SK-N-SH treated with all-trans-retinoic acid at 6 μM for 48 hours (cell line): Measurements from ENCODE around the gene LHFPL3.

Experiments
- ATAC-seq: fragments of 200-7000 bp; cut with Tn5 transposase; 3 replicates; pipeline ENCODE4 v1.9.1; 2020; ENCODE audit warnings: mild to moderate bottlenecking, moderate library complexity
- ARNTL ChIP-seq: fragments of 450-650 bp; formaldehyde crosslinking; IDR thresholded peaks from 2 replicates; pipeline ENCODE4 v1.5.0; 2020; ENCODE audit warnings: low read depth, mild to moderate bottlenecking, moderate library complexity, borderline replicate concordance
- BACH2 ChIP-seq: fragments of 250-450 bp; sonication (Bioruptor Pico); IDR thresholded peaks from 2 replicates; pipeline ENCODE4 v1.9.0; 2021; ENCODE audit warnings: mild to moderate bottlenecking, borderline replicate concordance
- CREB5 ChIP-seq: fragments of 250-450 bp; sonication (Bioruptor Pico); IDR thresholded peaks from 2 replicates; pipeline ENCODE4 v1.5.1; 2020; ENCODE audit warnings: low read depth, mild to moderate bottlenecking, moderate library complexity
- CSDC2 ChIP-seq: fragments of 250-450 bp; sonication (Bioruptor Pico); IDR thresholded peaks from 2 replicates; pipeline ENCODE4 v1.5.0; 2020; ENCODE audit warnings: mild to moderate bottlenecking, moderate library complexity
- CSRNP3 ChIP-seq: fragments of 250-450 bp; sonication (Bioruptor Pico); IDR thresholded peaks from 2 replicates; pipeline ENCODE4 v1.5.1; 2021; ENCODE audit warnings: mild to moderate bottlenecking, moderate library complexity
- ESRRG ChIP-seq: fragments of 250-450 bp; sonication (Bioruptor Pico); IDR thresholded peaks from 2 replicates; pipeline ENCODE4 v1.6.1; 2021; ENCODE audit warnings: mild to moderate bottlenecking
- GLIS3 ChIP-seq: fragments of 250-450 bp; sonication (Bioruptor Pico); IDR thresholded peaks from 2 replicates; pipeline ENCODE4 v1.5.0; 2020; ENCODE audit warnings: mild to moderate bottlenecking, moderate library complexity
- ISL1 ChIP-seq: fragments of 250-450 bp; sonication (Bioruptor Pico); IDR thresholded peaks from 2 replicates; pipeline ENCODE4 v2.1.2; 2022; ENCODE audit warnings: mild to moderate bottlenecking, moderate library complexity
- OSR1 ChIP-seq: fragments of 250-450 bp; sonication (Bioruptor Pico); IDR thresholded peaks from 2 replicates; pipeline ENCODE4 v1.8.0; 2022; ENCODE audit warnings: moderate library complexity, mild to moderate bottlenecking, inconsistent platforms
- PATZ1 ChIP-seq: fragments of 250-450 bp; sonication (Bioruptor Pico); IDR thresholded peaks from 2 replicates; pipeline ENCODE4 v1.8.0; 2020; ENCODE audit warnings: mild to moderate bottlenecking, moderate library complexity, borderline replicate concordance
- PPARA ChIP-seq: fragments of 250-450 bp; sonication (Bioruptor Pico); IDR thresholded peaks from 2 replicates; pipeline ENCODE4 v1.5.0; 2020; ENCODE audit warnings: mild to moderate bottlenecking, borderline replicate concordance
- RARB ChIP-seq: fragments of 250-450 bp; sonication (Bioruptor Pico); IDR thresholded peaks from 2 replicates; pipeline ENCODE4 v1.8.0; 2021; ENCODE audit warnings: mild to moderate bottlenecking, moderate library complexity
- TOX ChIP-seq: fragments of 250-450 bp; sonication (Bioruptor Pico); IDR thresholded peaks from 2 replicates; pipeline ENCODE4 v1.8.0; 2021; ENCODE audit warnings: mild to moderate bottlenecking, moderate library complexity, borderline replicate concordance
- TSHZ2 ChIP-seq: fragments of 250-450 bp; sonication (Bioruptor Pico); IDR thresholded peaks from 2 replicates; pipeline ENCODE4 v1.5.0; 2020; ENCODE audit warnings: mild to moderate bottlenecking, moderate library complexity
- ZC3H10 ChIP-seq: fragments of 250-450 bp; sonication (Bioruptor Pico); IDR thresholded peaks from 2 replicates; pipeline ENCODE4 v1.5.1; 2021; ENCODE audit warnings: mild to moderate bottlenecking, moderate library complexity
- ZFP3 ChIP-seq: fragments of 250-450 bp; sonication (Bioruptor Pico); IDR thresholded peaks from 2 replicates; pipeline ENCODE4 v1.5.0; 2020; ENCODE audit warnings: mild to moderate bottlenecking, moderate library complexity
- ZNF565 ChIP-seq: fragments of 450-650 bp; formaldehyde crosslinking; conservative IDR thresholded peaks from 2 replicates; pipeline ENCODE4 v1.5.0; 2020; ENCODE audit warnings: low read depth, mild to moderate bottlenecking, moderate library complexity
- ZNF70 ChIP-seq: fragments of 450-650 bp; formaldehyde crosslinking; IDR thresholded peaks from 2 replicates; pipeline ENCODE4 v1.5.0; 2020; ENCODE audit warnings: mild to moderate bottlenecking, moderate library complexity
- ZNF8 ChIP-seq: fragments of 450-650 bp; formaldehyde crosslinking; IDR thresholded peaks from 2 replicates; pipeline ENCODE4 v1.5.0; 2020; ENCODE audit warnings: mild to moderate bottlenecking, moderate library complexity

Gene LHFPL3

GRCh38 chr7:104328970-104329825, 795 bp downstream of the LHFPL3 start (continued):
- no peak for TF ChIP-seq BACH2 (CRISPR knock-in tag)
- no peak for TF ChIP-seq CREB5 (CRISPR knock-in tag)
- no peak for TF ChIP-seq OSR1
- TF ChIP-seq TOX (CRISPR knock-in tag), result no peak
- no peak for TF ChIP-seq ZC3H10 (CRISPR knock-in tag)
- TF ChIP-seq CSDC2, result no peak
- TF ChIP-seq CSRNP3 (CRISPR knock-in tag), result no peak
- TF ChIP-seq ZNF8 (CRISPR knock-in tag), result no peak
- no peak for TF ChIP-seq GLIS3 (CRISPR knock-in tag)

- peak; percentile 52; the same call in 2 of the 3 replicates for ATAC-seq
- TF ChIP-seq CREB5 (CRISPR knock-in tag) (no peak), ZNF70 (CRISPR knock-in tag) (peak; percentile 83)
Measured at GRCh38 chr7:104341546-104341945, 13.1 kb downstream of the LHFPL3 start.

GRCh38 chr7:104352736-104353135, 24.3 kb downstream of the LHFPL3 start:
- TF ChIP-seq ZNF70 (CRISPR knock-in tag) (no peak), PATZ1 (no peak), ZFP3 (CRISPR knock-in tag) (no peak)
- TF ChIP-seq, all 23 proteins: peak for 0
- ATAC-seq, result no peak

- no peak for ATAC-seq
- TF ChIP-seq TSHZ2 (no peak), BACH2 (CRISPR knock-in tag) (no peak), RARB (no peak), ZNF70 (CRISPR knock-in tag) (no peak), CSRNP3 (CRISPR knock-in tag) (no peak), TOX (CRISPR knock-in tag) (no peak), ZC3H10 (CRISPR knock-in tag) (no peak), CREB5 (CRISPR knock-in tag) (no peak), PATZ1 (no peak), ESRRG (CRISPR knock-in tag) (no peak), CSDC2 (no peak), OSR1 (no peak), ZNF8 (CRISPR knock-in tag) (no peak), ARNTL (no peak), PPARA (CRISPR knock-in tag) (no peak), ZNF565 (CRISPR knock-in tag) (no peak), ISL1 (no peak), GLIS3 (CRISPR knock-in tag) (no peak), ZFP3 (CRISPR knock-in tag) (no peak)
- TF ChIP-seq, all 23 proteins: peak for 0
Measured at GRCh38 chr7:104357166-104357565, 28.8 kb downstream of the LHFPL3 start.
